B cell (primary cell): Measurements from ENCODE around the gene RHBDF1. TPM values are rescaled to one million over a fixed set of nuclear protein-coding genes. Genes with fewer than 3 reads are reported as not detected.

Source experiments
- ATAC-seq: fragments of 200-7000 bp; cut with Tn5 transposase; one replicate; pipeline ENCODE4 v1.10.0; 2021; ENCODE audit warnings: low read depth, mild to moderate bottlenecking, moderate number of reproducible peaks, moderate library complexity
- CTCF ChIA-PET: fragments of 350-600 bp; sonication (Branson Sonifier 250); formaldehyde crosslinking; loops from one replicate; lab custom pipeline; 2021; ENCODE audit warnings: antibody characterized with exemption, inconsistent platforms; lab: Charles Lee
- POLR2A ChIA-PET: fragments of 350-600 bp; sonication (Branson Sonifier 250); formaldehyde crosslinking; loops from one replicate; lab custom pipeline; 2021; ENCODE audit warnings: antibody characterized with exemption; lab: Charles Lee
- DNase-seq: peaks from one replicate; pipeline ENCODE4 v3.0.0; 2013
- H2AFZ ChIP-seq: 2 replicates; pipeline ENCODE4 v1.6.1; 2012; ENCODE audit warnings: mild to moderate bottlenecking, low read depth, low read length; ENCODE audit not compliant: insufficient read depth, poor library complexity, severe bottlenecking
- H3K27ac ChIP-seq, 2 donors: 1 replicate in 1 of 2; 2 replicates in 1 of 2; pipeline ENCODE4 v1.5.1; 2012 to 2013; ENCODE audit warnings: low read length in 2 of 2, mild to moderate bottlenecking in 2 of 2, moderate library complexity in 1 of 2
- H3K27me3 ChIP-seq, 4 experiments: fragments of 200-600 bp in 1 of 4; sonication (generic) in 1 of 4; replicated peaks in 1 of 4; 1 replicate in 2 of 4; 2 replicates in 2 of 4; pipeline versions ENCODE4 v1.6.1 to v1.7.0; 2013 to 2016; ENCODE audit warnings: low read length in 3 of 4, mild to moderate bottlenecking in 2 of 4, mixed read lengths in 1 of 4, moderate library complexity in 1 of 4; ENCODE audit not compliant: insufficient read depth in 4 of 4, control insufficient read depth in 3 of 4; ENCODE audit errors: control extremely low read depth in 1 of 4
- H3K36me3 ChIP-seq, 2 experiments: replicated peaks in 1 of 2; 1 replicate in 1 of 2; 2 replicates in 1 of 2; pipeline versions ENCODE4 v1.6.1 to v1.7.1; 2013; ENCODE audit warnings: low read length in 1 of 2; ENCODE audit not compliant: insufficient read depth in 2 of 2, control insufficient read depth in 1 of 2; ENCODE audit errors: control extremely low read depth in 1 of 2, extremely low read depth in 1 of 2
- H3K4me1 ChIP-seq, 2 donors: fragments of 200-600 bp in 1 of 2; sonication (generic) in 1 of 2; 1 replicate in 1 of 2; 2 replicates in 1 of 2; pipeline versions ENCODE4 v1.5.1 to v1.6.1; 2013 to 2017; ENCODE audit warnings: low read length in 2 of 2; ENCODE audit not compliant: control insufficient read depth in 2 of 2, insufficient read depth in 2 of 2
- H3K4me2 ChIP-seq: replicated peaks from 2 replicates; pipeline ENCODE3; 2012; ENCODE audit warnings: mild to moderate bottlenecking, low read depth, low read length; ENCODE audit not compliant: poor library complexity, severe bottlenecking
- H3K4me3 ChIP-seq, 5 experiments: fragments of 200-600 bp in 1 of 5; sonication (generic) in 1 of 5; 1 replicate in 3 of 5; 2 replicates in 2 of 5; pipeline versions ENCODE4 v1.5.1 to v1.7.0; 2011 to 2016; ENCODE audit warnings: low read length in 4 of 5, mild to moderate bottlenecking in 4 of 5, low read depth in 2 of 5, control low read depth in 1 of 5, moderate library complexity in 1 of 5; ENCODE audit not compliant: insufficient read depth in 1 of 5; ENCODE audit errors: control extremely low read depth in 1 of 5, extremely low read depth in 1 of 5
- H3K79me2 ChIP-seq: fragments of 200-600 bp; sonication (generic); one replicate; pipeline ENCODE4 v1.6.0; 2016; ENCODE audit warnings: low read length; ENCODE audit not compliant: control insufficient read depth, insufficient read depth
- H3K9ac ChIP-seq: fragments of 200-600 bp; sonication (generic); 2 replicates; pipeline ENCODE4 v1.6.1; 2017; ENCODE audit warnings: mild to moderate bottlenecking, low read length, moderate library complexity
- H3K9me3 ChIP-seq, 3 donors: one replicate each; pipeline versions ENCODE4 v1.6.1 to v1.7.1; 2013; ENCODE audit warnings: low read length in 2 of 3; ENCODE audit not compliant: control insufficient read depth in 2 of 3, insufficient read depth in 1 of 3; ENCODE audit errors: control extremely low read depth in 1 of 3
- H4K20me1 ChIP-seq: 2 replicates; pipeline ENCODE4 v1.6.0; 2012; ENCODE audit warnings: mild to moderate bottlenecking, low read length; ENCODE audit not compliant: insufficient read depth, control insufficient read depth, poor library complexity, severe bottlenecking
- H3K27ac Mint-ChIP-seq: one replicate; pipeline ENCODE4 v1.8.0; 2021; ENCODE audit warnings: mixed read lengths
- H3K27me3 Mint-ChIP-seq: one replicate; pipeline ENCODE4 v1.8.0; 2021; ENCODE audit warnings: mixed read lengths
- H3K4me1 Mint-ChIP-seq: one replicate; pipeline ENCODE4 v1.8.0; 2021; ENCODE audit warnings: mixed read lengths
- H3K4me3 Mint-ChIP-seq: one replicate; pipeline ENCODE4 v1.8.0; 2021; ENCODE audit warnings: mixed read lengths
- H3K9me3 Mint-ChIP-seq: one replicate; pipeline ENCODE4 v1.8.0; 2022; ENCODE audit warnings: mixed read lengths; ENCODE audit not compliant: insufficient read depth
- EZH2 ChIP-seq: IDR thresholded peaks from 2 replicates; pipeline ENCODE4 v1.6.1; 2012; ENCODE audit warnings: borderline replicate concordance, low read depth, mild to moderate bottlenecking, moderate library complexity, low read length; ENCODE audit not compliant: insufficient read depth, poor library complexity, severe bottlenecking
- WGBS: methylation state at CpG from one replicate; pipeline ENCODE4 v1.1.5; 2013; ENCODE audit warnings: missing lambda C conversion rate; ENCODE audit not compliant: insufficient coverage; 5-methylcytosine and 5-hydroxymethylcytosine counted together
- intact Hi-C: fragments of 100-400 bp; cut with micrococcal nuclease; formaldehyde crosslinking; loops from one replicate; pipeline ENCODE4 v1.10.0; 2022
- polyA plus RNA-seq: library from polyadenylated mRNA; depleted of rRNA; stranded (reverse); fragments of >200 nt; gene quantifications from 2 replicates; pipeline ENCODE4 v1.2.3, GENCODE V29; 2012
- total RNA-seq, 2 donors: library from RNA; stranded (reverse); fragments of 120-200 nt in 1 of 2; gene quantifications; 1 replicate in 1 of 2; 2 replicates in 1 of 2; pipeline versions ENCODE4 v1.2.3 to v1.2.4, GENCODE V29; 2013 to 2022
- TF ChIP-seq, protein P1 (sequence below): fragments of 200-600 bp; IDR thresholded peaks from one replicate; pipeline ENCODE4 v1.8.0; 2022; ENCODE audit warnings: antibody characterized with exemption, mild to moderate bottlenecking

RHBDF1 gene
- total and polyA plus RNA-seq, 2 donors (not counting 1 experiment from before 2014, with no cell fraction given): 0.42 to 0.76 TPM

- ATAC-seq: no peak
- peak overlapping the region; percentile 7 for H3K27ac Mint-ChIP-seq
- H3K79me2 ChIP-seq: peaks cover 25% of the 10 kb centered on the region
- H2AFZ ChIP-seq: no peak overlapping the region
- intact Hi-C loops: no loop called here
- peaks cover 0 to 5% of the 10 kb centered on the region in 2 experiments for H3K36me3 ChIP-seq
- H3K27me3 Mint-ChIP-seq: peaks cover 19% of the 10 kb centered on the region
- H3K27me3 ChIP-seq: peaks cover 0 to 42% (median 19%) of the 10 kb centered on the region in 4 experiments
- peaks cover 36 to 37% of the 10 kb centered on the region in 2 donors for H3K4me1 ChIP-seq
- H3K9me3 ChIP-seq: no peaks in the 10 kb centered on the region
- DNase-seq: no peak
- H3K9ac ChIP-seq: no peak overlapping the region
- ChIA-PET CTCF (interaction anchor here (1.0 to 14.6 kb wide), 3 partner anchors 9 to 22 kb away, joined by 3 to 401 read pairs (median 22); no protein-coding TSS in a partner anchor), POLR2A (no interaction called here)
- H4K20me1 ChIP-seq: no peaks in the 10 kb centered on the region
- no peaks in the 10 kb centered on the region for H3K9me3 Mint-ChIP-seq
- no peak overlapping the region for H3K4me3 ChIP-seq
- no peak for TF ChIP-seq EZH2
- TF ChIP-seq, protein P1, sequence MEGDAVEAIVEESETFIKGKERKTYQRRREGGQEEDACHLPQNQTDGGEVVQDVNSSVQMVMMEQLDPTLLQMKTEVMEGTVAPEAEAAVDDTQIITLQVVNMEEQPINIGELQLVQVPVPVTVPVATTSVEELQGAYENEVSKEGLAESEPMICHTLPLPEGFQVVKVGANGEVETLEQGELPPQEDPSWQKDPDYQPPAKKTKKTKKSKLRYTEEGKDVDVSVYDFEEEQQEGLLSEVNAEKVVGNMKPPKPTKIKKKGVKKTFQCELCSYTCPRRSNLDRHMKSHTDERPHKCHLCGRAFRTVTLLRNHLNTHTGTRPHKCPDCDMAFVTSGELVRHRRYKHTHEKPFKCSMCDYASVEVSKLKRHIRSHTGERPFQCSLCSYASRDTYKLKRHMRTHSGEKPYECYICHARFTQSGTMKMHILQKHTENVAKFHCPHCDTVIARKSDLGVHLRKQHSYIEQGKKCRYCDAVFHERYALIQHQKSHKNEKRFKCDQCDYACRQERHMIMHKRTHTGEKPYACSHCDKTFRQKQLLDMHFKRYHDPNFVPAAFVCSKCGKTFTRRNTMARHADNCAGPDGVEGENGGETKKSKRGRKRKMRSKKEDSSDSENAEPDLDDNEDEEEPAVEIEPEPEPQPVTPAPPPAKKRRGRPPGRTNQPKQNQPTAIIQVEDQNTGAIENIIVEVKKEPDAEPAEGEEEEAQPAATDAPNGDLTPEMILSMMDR: no peak
- peaks cover 28% of the 10 kb centered on the region for H3K4me1 Mint-ChIP-seq
- no peak overlapping the region for H3K27ac ChIP-seq
- no peak overlapping the region for H3K4me3 Mint-ChIP-seq
- no peak overlapping the region for H3K4me2 ChIP-seq
- WGBS: 92% methylated on average over 15 of the region's 16 CpGs
Observed at GRCh38 chr16:74747-75334, 2.4 kb upstream of the RHBDF1 start.

DNA sequence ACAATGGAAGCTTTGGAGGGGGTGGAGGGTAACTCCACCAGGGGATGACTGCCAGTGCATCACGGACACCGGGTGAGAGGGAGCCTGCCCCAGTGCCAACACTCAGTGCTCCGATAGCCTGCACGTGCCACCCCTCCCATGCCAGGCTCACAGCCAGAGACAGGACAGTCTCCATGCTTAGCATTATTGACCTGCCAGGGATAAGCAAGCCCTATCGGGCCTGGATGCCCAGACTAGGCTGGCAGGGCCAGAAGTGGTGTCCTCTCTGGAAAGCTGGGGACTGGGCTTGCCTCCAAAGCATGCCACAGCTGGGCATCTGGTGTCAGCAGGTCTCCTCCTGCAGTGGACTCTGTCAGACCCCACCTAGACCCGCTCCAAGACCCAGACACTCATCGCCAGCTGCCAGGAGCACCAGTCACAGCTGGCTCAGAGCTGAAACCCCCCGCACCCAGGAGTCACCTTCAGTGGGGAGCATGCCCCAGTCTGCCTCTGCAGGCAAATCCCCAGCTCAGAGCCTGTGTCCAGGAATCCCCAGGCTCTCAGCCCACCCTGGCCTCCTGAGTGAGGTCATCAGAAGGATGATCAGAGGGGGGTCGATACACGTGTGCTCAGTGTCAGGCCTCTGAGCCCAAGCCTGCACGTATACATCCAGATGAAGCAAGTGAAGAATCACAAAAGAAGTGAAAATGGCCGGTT, 1.8 kb upstream of the RHBDF1 start:
- Histone ChIP-seq H2AFZ (no peak overlapping the region), H3K9me3 (no peaks in the 10 kb centered on the region), H3K4me1 (peaks cover 35 to 36% of the 10 kb centered on the region in 2 donors), H3K36me3 (no peaks in the 10 kb centered on the region), H3K79me2 (peaks cover 20% of the 10 kb centered on the region), H3K9ac (no peak overlapping the region), H3K27me3 (peaks cover 0 to 42% (median 19%) of the 10 kb centered on the region in 4 experiments), H3K27ac (no peak overlapping the region), H3K4me3 (no peak overlapping the region), H3K4me2 (no peak overlapping the region), H4K20me1 (no peaks in the 10 kb centered on the region)
- Mint-ChIP-seq H3K9me3 (no peaks in the 10 kb centered on the region), H3K27me3 (peaks cover 23% of the 10 kb centered on the region), H3K4me1 (peaks cover 24% of the 10 kb centered on the region), H3K4me3 (no peak overlapping the region), H3K27ac (no peak overlapping the region)
- ChIA-PET POLR2A (interaction anchor here (0.8 to 1.2 kb wide), 2 partner anchors 11 to 288 kb away, joined by 3 read pairs; no protein-coding TSS in a partner anchor), CTCF (interaction anchor here (3.0 to 14.6 kb wide), 2 partner anchors 8 to 23 kb away, joined by 22 to 401 read pairs; no protein-coding TSS in a partner anchor)
- DNase-seq (no peak), ATAC-seq (no peak)
- intact Hi-C loops: no loop called here
- WGBS: 92% methylated on average over 11 of the region's 12 CpGs
- no peak for TF ChIP-seq EZH2
- TF ChIP-seq, protein P1: no peak
